K562 (cell line): Measurements from ENCODE around the gene ACTR8. TPM values are rescaled to one million over a fixed set of nuclear protein-coding genes. Genes with fewer than 3 reads are reported as not detected.

Experiments
- HMGN3 ChIP-seq: IDR thresholded peaks from 2 replicates; pipeline ENCODE4 v1.6.1; 2011; ENCODE audit warnings: borderline replicate concordance, low read depth, mild to moderate bottlenecking, mixed read lengths, low read length; ENCODE audit not compliant: insufficient read length; ENCODE audit errors: extremely low read depth
- PHTF2 ChIP-seq: fragments of 250-450 bp; sonication (Bioruptor Pico); IDR thresholded peaks from 2 replicates; pipeline ENCODE4 v1.5.0; 2021; ENCODE audit warnings: mild to moderate bottlenecking
- RBFOX2 ChIP-seq: fragments of 200-400 bp; formaldehyde crosslinking; IDR thresholded peaks from 2 replicates; pipeline ENCODE4 v1.6.1; 2017; ENCODE audit warnings: low read depth, mild to moderate bottlenecking, low read length, moderate library complexity
- SAP30 ChIP-seq: fragments of 200-600 bp; sonication (generic); IDR thresholded peaks from 2 replicates; pipeline ENCODE4 v1.6.1; 2012; ENCODE audit warnings: borderline replicate concordance, low read depth, mild to moderate bottlenecking, moderate library complexity, low read length, control low read depth, inconsistent platforms; ENCODE audit not compliant: insufficient read depth, poor library complexity, severe bottlenecking
- XRCC4 ChIP-seq: IDR thresholded peaks from one replicate; pipeline ENCODE4 v1.6.1; 2011; ENCODE audit not compliant: insufficient read depth, insufficient read length; ENCODE audit errors: extremely low read depth
- polyA plus RNA-seq, 8 experiments: library from polyadenylated mRNA; depleted of rRNA in 4 of 8; stranded (reverse) in 5 of 8; unstranded in 3 of 8; fragments of >200 nt; fragmentation: Nextera tagmentation in 2 of 8; fragmentation: Illumina TruSeq in 1 of 8; extraction: Ambion mirVana in 2 of 8; extraction: Trizol in 1 of 8; gene quantifications; 2 replicates each; pipeline versions ENCODE4 v1.2.1 to v1.2.3, GENCODE V29; 2011 to 2014; ENCODE audit warnings: inconsistent platforms in 1 of 8, missing spikeins in 1 of 8
- total RNA-seq, 7 experiments: library from RNA; depleted of rRNA in 6 of 7; stranded (reverse); fragments of >200 nt in 6 of 7; fragmentation: Illumina TruSeq in 2 of 7; extraction: Trizol in 2 of 7; gene quantifications; 2 replicates each; pipeline versions ENCODE4 v1.2.1 to v1.2.3, GENCODE V29; 2011 to 2021; ENCODE audit warnings: low replicate concordance in 1 of 7
- TF ChIP-seq, protein P1 (sequence below), 2 experiments: fragments of 450-650 bp in 1 of 2; IDR thresholded peaks; 2 replicates each; pipeline ENCODE4 v1.6.1; 2011 to 2017; ENCODE audit warnings: low read depth in 2 of 2, antibody characterized with exemption in 1 of 2, borderline replicate concordance in 1 of 2, low read length in 1 of 2, mild to moderate bottlenecking in 1 of 2, mixed read lengths in 1 of 2; ENCODE audit not compliant: control insufficient read depth in 1 of 2
- TF ChIP-seq, protein P2 (sequence below): fragments of 200-600 bp; sonication (generic); IDR thresholded peaks from one replicate; pipeline ENCODE4 v1.6.1; 2012; ENCODE audit warnings: mild to moderate bottlenecking, low read depth, low read length, inconsistent platforms

ACTR8 gene
- total and polyA plus RNA-seq, 9 of the 15 experiments (the other 6 are each of a cell fraction or from before 2014, with no cell fraction given) = 4.8 to 24.2 (median 17.5) TPM

DNA sequence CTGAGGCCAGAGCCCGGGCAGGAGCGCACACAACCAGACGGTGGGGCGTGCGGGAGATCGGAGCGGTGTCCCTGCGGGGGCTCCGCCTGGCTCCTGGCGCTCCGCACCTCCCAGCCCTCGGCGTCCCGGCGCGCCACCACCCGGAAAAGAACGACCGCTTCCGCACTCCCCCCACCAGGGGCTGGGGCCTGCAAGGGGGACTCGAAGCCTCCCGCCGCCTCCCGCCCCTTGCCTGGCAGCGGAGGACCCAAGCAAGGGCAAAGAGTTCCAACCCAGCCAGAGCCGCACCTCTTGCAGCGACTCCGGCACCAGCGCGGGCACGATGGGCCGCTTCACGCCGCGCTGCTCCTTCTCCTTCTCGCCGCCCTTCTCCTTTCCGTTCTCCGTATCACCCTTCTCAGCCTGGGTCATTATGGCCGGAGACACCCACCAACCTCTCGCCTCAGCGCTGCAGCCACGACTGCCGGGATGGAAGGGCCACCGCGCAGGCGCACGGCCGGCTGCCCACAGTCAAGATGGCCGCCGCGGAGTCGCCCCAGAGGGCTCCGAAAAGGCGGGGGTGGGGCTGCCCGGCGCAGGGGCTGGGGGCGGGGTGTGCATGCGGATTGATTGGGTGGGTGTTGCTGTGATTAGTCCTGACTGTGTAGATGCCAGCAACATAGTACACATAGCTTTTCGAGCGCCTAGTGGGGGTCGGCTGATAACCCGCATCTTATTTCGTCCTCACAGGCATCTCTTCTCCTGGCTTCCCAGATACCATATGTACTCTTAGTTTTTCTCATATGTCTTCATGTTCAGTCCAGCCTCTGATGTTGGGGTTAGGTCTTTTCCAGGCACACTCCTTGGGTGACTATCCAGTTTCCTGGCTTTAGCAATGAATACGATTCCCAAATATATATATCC lies at the start of gene ACTR8 (continued):
- TF ChIP-seq, protein P1, sequence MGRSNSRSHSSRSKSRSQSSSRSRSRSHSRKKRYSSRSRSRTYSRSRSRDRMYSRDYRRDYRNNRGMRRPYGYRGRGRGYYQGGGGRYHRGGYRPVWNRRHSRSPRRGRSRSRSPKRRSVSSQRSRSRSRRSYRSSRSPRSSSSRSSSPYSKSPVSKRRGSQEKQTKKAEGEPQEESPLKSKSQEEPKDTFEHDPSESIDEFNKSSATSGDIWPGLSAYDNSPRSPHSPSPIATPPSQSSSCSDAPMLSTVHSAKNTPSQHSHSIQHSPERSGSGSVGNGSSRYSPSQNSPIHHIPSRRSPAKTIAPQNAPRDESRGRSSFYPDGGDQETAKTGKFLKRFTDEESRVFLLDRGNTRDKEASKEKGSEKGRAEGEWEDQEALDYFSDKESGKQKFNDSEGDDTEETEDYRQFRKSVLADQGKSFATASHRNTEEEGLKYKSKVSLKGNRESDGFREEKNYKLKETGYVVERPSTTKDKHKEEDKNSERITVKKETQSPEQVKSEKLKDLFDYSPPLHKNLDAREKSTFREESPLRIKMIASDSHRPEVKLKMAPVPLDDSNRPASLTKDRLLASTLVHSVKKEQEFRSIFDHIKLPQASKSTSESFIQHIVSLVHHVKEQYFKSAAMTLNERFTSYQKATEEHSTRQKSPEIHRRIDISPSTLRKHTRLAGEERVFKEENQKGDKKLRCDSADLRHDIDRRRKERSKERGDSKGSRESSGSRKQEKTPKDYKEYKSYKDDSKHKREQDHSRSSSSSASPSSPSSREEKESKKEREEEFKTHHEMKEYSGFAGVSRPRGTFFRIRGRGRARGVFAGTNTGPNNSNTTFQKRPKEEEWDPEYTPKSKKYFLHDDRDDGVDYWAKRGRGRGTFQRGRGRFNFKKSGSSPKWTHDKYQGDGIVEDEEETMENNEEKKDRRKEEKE (IDR thresholded peaks at IDR 0.05; ENCODE audit: borderline replicate concordance in 1 of 2, control insufficient read depth in 1 of 2, low read depth in 2 of 2, low read length in 1 of 2) = no peak
- TF ChIP-seq, protein P2, sequence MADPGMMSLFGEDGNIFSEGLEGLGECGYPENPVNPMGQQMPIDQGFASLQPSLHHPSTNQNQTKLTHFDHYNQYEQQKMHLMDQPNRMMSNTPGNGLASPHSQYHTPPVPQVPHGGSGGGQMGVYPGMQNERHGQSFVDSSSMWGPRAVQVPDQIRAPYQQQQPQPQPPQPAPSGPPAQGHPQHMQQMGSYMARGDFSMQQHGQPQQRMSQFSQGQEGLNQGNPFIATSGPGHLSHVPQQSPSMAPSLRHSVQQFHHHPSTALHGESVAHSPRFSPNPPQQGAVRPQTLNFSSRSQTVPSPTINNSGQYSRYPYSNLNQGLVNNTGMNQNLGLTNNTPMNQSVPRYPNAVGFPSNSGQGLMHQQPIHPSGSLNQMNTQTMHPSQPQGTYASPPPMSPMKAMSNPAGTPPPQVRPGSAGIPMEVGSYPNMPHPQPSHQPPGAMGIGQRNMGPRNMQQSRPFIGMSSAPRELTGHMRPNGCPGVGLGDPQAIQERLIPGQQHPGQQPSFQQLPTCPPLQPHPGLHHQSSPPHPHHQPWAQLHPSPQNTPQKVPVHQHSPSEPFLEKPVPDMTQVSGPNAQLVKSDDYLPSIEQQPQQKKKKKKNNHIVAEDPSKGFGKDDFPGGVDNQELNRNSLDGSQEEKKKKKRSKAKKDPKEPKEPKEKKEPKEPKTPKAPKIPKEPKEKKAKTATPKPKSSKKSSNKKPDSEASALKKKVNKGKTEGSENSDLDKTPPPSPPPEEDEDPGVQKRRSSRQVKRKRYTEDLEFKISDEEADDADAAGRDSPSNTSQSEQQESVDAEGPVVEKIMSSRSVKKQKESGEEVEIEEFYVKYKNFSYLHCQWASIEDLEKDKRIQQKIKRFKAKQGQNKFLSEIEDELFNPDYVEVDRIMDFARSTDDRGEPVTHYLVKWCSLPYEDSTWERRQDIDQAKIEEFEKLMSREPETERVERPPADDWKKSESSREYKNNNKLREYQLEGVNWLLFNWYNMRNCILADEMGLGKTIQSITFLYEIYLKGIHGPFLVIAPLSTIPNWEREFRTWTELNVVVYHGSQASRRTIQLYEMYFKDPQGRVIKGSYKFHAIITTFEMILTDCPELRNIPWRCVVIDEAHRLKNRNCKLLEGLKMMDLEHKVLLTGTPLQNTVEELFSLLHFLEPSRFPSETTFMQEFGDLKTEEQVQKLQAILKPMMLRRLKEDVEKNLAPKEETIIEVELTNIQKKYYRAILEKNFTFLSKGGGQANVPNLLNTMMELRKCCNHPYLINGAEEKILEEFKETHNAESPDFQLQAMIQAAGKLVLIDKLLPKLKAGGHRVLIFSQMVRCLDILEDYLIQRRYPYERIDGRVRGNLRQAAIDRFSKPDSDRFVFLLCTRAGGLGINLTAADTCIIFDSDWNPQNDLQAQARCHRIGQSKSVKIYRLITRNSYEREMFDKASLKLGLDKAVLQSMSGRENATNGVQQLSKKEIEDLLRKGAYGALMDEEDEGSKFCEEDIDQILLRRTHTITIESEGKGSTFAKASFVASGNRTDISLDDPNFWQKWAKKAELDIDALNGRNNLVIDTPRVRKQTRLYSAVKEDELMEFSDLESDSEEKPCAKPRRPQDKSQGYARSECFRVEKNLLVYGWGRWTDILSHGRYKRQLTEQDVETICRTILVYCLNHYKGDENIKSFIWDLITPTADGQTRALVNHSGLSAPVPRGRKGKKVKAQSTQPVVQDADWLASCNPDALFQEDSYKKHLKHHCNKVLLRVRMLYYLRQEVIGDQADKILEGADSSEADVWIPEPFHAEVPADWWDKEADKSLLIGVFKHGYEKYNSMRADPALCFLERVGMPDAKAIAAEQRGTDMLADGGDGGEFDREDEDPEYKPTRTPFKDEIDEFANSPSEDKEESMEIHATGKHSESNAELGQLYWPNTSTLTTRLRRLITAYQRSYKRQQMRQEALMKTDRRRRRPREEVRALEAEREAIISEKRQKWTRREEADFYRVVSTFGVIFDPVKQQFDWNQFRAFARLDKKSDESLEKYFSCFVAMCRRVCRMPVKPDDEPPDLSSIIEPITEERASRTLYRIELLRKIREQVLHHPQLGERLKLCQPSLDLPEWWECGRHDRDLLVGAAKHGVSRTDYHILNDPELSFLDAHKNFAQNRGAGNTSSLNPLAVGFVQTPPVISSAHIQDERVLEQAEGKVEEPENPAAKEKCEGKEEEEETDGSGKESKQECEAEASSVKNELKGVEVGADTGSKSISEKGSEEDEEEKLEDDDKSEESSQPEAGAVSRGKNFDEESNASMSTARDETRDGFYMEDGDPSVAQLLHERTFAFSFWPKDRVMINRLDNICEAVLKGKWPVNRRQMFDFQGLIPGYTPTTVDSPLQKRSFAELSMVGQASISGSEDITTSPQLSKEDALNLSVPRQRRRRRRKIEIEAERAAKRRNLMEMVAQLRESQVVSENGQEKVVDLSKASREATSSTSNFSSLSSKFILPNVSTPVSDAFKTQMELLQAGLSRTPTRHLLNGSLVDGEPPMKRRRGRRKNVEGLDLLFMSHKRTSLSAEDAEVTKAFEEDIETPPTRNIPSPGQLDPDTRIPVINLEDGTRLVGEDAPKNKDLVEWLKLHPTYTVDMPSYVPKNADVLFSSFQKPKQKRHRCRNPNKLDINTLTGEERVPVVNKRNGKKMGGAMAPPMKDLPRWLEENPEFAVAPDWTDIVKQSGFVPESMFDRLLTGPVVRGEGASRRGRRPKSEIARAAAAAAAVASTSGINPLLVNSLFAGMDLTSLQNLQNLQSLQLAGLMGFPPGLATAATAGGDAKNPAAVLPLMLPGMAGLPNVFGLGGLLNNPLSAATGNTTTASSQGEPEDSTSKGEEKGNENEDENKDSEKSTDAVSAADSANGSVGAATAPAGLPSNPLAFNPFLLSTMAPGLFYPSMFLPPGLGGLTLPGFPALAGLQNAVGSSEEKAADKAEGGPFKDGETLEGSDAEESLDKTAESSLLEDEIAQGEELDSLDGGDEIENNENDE = no peak
- TF ChIP-seq HMGN3 (peak; percentile 61), XRCC4 (no peak), PHTF2 (CRISPR knock-in tag) (no peak), SAP30 (no peak), RBFOX2 (peak; percentile 90)
